ENCODE data around the gene SDC3.

The SDC3 gene

DNA sequence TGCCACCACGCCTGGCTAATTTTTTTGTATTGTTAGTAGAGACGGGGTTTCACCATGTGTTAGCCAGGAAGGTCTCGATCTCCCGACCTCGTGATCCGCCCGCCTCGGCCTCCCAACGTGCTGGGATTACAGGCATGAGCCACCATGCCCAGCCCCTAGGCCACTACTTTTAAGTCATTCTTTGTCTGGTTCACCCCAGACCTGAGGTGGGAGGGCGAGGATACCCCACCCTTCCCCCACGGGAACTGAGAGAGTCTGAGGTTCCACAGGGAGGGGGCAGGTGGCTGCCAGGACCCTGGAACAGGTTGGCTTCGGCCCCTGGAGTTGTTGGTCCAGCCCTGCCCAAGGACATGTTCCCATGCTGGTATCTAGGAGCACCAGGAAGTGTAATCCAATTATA, 7.7 kb upstream of the SDC3 start:
- no peak overlapping the region for H2AFZ ChIP-seq (ENCODE audit: low read depth, low read length)
- no peak for TF ChIP-seq EZH2 (IDR thresholded peaks at IDR 0.05; ENCODE audit: borderline replicate concordance, low read depth, low read length, severe bottlenecking)
- TF ChIP-seq, protein P1, sequence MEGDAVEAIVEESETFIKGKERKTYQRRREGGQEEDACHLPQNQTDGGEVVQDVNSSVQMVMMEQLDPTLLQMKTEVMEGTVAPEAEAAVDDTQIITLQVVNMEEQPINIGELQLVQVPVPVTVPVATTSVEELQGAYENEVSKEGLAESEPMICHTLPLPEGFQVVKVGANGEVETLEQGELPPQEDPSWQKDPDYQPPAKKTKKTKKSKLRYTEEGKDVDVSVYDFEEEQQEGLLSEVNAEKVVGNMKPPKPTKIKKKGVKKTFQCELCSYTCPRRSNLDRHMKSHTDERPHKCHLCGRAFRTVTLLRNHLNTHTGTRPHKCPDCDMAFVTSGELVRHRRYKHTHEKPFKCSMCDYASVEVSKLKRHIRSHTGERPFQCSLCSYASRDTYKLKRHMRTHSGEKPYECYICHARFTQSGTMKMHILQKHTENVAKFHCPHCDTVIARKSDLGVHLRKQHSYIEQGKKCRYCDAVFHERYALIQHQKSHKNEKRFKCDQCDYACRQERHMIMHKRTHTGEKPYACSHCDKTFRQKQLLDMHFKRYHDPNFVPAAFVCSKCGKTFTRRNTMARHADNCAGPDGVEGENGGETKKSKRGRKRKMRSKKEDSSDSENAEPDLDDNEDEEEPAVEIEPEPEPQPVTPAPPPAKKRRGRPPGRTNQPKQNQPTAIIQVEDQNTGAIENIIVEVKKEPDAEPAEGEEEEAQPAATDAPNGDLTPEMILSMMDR (IDR thresholded peaks at IDR 0.05; ENCODE audit: borderline replicate concordance, extremely low read depth, low read length, poor library complexity, severe bottlenecking) = no peak
- H3K9ac ChIP-seq (ENCODE audit: low read depth, low read length) = no peak overlapping the region
- DNase-seq = no peak
- no peak for ATAC-seq (ENCODE audit: insufficient read depth, low read depth)
- no peaks in the 10 kb centered on the region for H3K9me3 ChIP-seq (ENCODE audit: insufficient read depth, low read length, severe bottlenecking)
- no peaks in the 10 kb centered on the region; the same call in 1 of the 2 replicates for H3K4me1 ChIP-seq (ENCODE audit: insufficient read depth, low read length)
- no peak overlapping the region for H3K4me3 ChIP-seq (ENCODE audit: low read depth in 1 of 2, low read length in 2 of 2)
- no peak overlapping the region for H3K4me2 ChIP-seq (ENCODE audit: insufficient read depth, low read length)
- H3K36me3 ChIP-seq (ENCODE audit: insufficient read depth, low read length) = no peaks in the 10 kb centered on the region
- H4K20me1 ChIP-seq (ENCODE audit: insufficient read depth, low read length) = no peaks in the 10 kb centered on the region; the same call in none of the 2 replicates
- H3K27ac ChIP-seq (ENCODE audit: low read length) = no peak overlapping the region
- H3K27me3 ChIP-seq (ENCODE audit: insufficient read depth, low read length, poor library complexity) = peaks cover 3% of the 10 kb centered on the region
- no peaks in the 10 kb centered on the region for H3K79me2 ChIP-seq (ENCODE audit: insufficient read depth, low read length)

DNA sequence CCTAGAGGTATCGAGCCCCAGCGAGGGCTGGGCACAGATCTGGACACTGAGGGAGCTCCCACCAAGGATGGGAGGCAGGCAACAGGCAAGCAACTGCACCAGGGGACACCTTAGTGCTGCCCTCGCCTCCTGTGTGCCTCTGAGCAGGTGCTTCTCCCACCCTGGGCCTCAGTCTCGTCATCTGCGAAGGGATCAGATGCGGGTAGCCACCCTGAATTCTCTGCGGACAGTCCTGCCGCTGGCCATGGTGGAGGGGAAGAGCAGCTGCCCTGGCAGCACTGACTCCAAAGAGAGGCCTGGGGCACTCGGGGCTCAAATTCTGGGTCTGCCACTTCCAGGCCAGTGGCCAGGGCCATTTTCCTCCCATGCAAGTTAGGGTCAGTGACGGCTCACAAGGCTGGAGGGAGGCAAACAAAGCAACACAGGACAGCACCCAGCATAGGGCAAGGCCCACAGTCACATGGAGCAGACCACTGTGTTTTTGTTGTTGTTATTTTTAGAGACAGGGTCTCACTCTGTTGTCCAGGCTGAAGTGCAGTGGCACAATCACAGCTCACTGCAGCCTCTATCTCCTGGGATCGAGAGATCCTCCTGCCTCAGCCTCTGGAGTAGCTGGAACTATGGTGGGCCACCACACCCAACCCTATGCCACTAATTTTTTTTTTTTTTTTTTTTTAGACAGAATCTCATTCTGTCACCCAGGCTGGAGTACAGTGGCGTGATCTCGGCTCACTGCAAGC, 7.1 kb upstream of the SDC3 start:
- Histone ChIP-seq H3K4me2 (ENCODE audit: insufficient read depth, low read length) (no peak overlapping the region), H3K4me1 (ENCODE audit: insufficient read depth, low read length) (no peaks in the 10 kb centered on the region; the same call in 1 of the 2 replicates), H4K20me1 (ENCODE audit: insufficient read depth, low read length) (peaks cover 2% of the 10 kb centered on the region), H3K79me2 (ENCODE audit: insufficient read depth, low read length) (no peaks in the 10 kb centered on the region), H3K27me3 (ENCODE audit: insufficient read depth, low read length, poor library complexity) (peaks cover under 1% of the 10 kb centered on the region), H3K4me3 (ENCODE audit: low read depth in 1 of 2, low read length in 2 of 2) (no peak overlapping the region), H2AFZ (ENCODE audit: low read depth, low read length) (no peak overlapping the region), H3K9me3 (ENCODE audit: insufficient read depth, low read length, severe bottlenecking) (no peaks in the 10 kb centered on the region), H3K36me3 (ENCODE audit: insufficient read depth, low read length) (no peaks in the 10 kb centered on the region), H3K27ac (ENCODE audit: low read length) (no peak overlapping the region), H3K9ac (ENCODE audit: low read depth, low read length) (no peak overlapping the region)
- ATAC-seq (ENCODE audit: insufficient read depth, low read depth) (no peak), DNase-seq (no peak)
- TF ChIP-seq, protein P1 (IDR thresholded peaks at IDR 0.05; ENCODE audit: borderline replicate concordance, extremely low read depth, low read length, poor library complexity, severe bottlenecking) = no peak
- TF ChIP-seq EZH2 (IDR thresholded peaks at IDR 0.05; ENCODE audit: borderline replicate concordance, low read depth, low read length, severe bottlenecking) = no peak

DNA sequence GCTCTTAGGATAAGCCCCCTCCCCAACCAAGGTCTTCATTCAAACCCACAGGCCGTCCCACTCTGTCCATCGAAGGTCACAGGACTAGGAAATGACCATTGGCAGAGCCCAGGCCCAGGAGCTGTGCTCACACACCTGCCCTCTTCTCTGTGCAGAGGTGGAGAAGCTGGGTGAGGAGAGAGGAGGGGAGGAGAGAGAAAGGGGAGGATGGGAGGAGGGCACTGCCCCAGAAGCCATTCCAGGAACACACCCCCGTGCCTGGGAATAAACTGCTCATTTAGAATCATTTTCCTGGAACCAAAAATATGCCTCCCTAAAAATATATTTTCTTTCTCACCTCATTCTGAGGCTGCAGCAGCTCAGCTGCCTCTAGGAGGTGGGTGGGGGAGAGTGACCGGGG, 6.4 kb upstream of the SDC3 start:
- H3K27ac ChIP-seq (ENCODE audit: low read length) = no peak overlapping the region
- no peak overlapping the region for H2AFZ ChIP-seq (ENCODE audit: low read depth, low read length)
- no peaks in the 10 kb centered on the region for H3K27me3 ChIP-seq (ENCODE audit: insufficient read depth, low read length, poor library complexity)
- H3K4me3 ChIP-seq (ENCODE audit: low read depth in 1 of 2, low read length in 2 of 2) = no peak overlapping the region
- H4K20me1 ChIP-seq (ENCODE audit: insufficient read depth, low read length) = peaks cover 2% of the 10 kb centered on the region
- no peak overlapping the region for H3K4me2 ChIP-seq (ENCODE audit: insufficient read depth, low read length)
- H3K9ac ChIP-seq (ENCODE audit: low read depth, low read length) = no peak overlapping the region
- H3K79me2 ChIP-seq (ENCODE audit: insufficient read depth, low read length) = no peaks in the 10 kb centered on the region
- H3K4me1 ChIP-seq (ENCODE audit: insufficient read depth, low read length) = no peaks in the 10 kb centered on the region; the same call in 1 of the 2 replicates
- H3K9me3 ChIP-seq (ENCODE audit: insufficient read depth, low read length, severe bottlenecking) = no peaks in the 10 kb centered on the region
- no peaks in the 10 kb centered on the region for H3K36me3 ChIP-seq (ENCODE audit: insufficient read depth, low read length)
- ATAC-seq (ENCODE audit: insufficient read depth, low read depth) (no peak), DNase-seq (no peak)
- no peak for TF ChIP-seq EZH2 (IDR thresholded peaks at IDR 0.05; ENCODE audit: borderline replicate concordance, low read depth, low read length, severe bottlenecking)
- TF ChIP-seq, protein P1 (IDR thresholded peaks at IDR 0.05; ENCODE audit: borderline replicate concordance, extremely low read depth, low read length, poor library complexity, severe bottlenecking) = no peak
